H9 (cell line): ENCODE measurements around the gene NT5DC3. TPM values are rescaled to one million over a fixed set of nuclear protein-coding genes. Genes with fewer than 3 reads are reported as not detected.

ENCODE experiments used
- DNase-seq: peaks from one replicate; pipeline ENCODE4 v3.0.0-alpha.2; 2017
- H2AFZ ChIP-seq: one replicate; pipeline ENCODE4 v1.6.1; 2013; ENCODE audit warnings: mild to moderate bottlenecking, low read length, control low read depth, moderate library complexity
- H2AK5ac ChIP-seq: 2 replicates; pipeline ENCODE4 v1.6.1; 2013; ENCODE audit warnings: low read length, control low read depth, mixed read lengths; ENCODE audit not compliant: insufficient read length
- H2BK120ac ChIP-seq: one replicate; pipeline ENCODE4 v1.6.1; 2013; ENCODE audit warnings: low read depth, mild to moderate bottlenecking, low read length, control low read depth, inconsistent platforms; ENCODE audit not compliant: poor library complexity, severe bottlenecking
- H2BK12ac ChIP-seq: 2 replicates; pipeline ENCODE4 v1.6.1; 2013; ENCODE audit warnings: low read length, control low read depth, mixed read lengths, low read depth; ENCODE audit not compliant: insufficient read length
- H2BK15ac ChIP-seq: 2 replicates; pipeline ENCODE4 v1.6.1; 2013; ENCODE audit warnings: low read depth, low read length, control low read depth
- H2BK20ac ChIP-seq: one replicate; pipeline ENCODE4 v1.6.1; 2013; ENCODE audit warnings: low read depth, mild to moderate bottlenecking, low read length, control low read depth, inconsistent platforms; ENCODE audit not compliant: poor library complexity, severe bottlenecking
- H2BK5ac ChIP-seq: 2 replicates; pipeline ENCODE4 v1.6.1; 2013; ENCODE audit warnings: low read length, control low read depth, mixed read lengths; ENCODE audit not compliant: insufficient read length
- H3K14ac ChIP-seq: 2 replicates; pipeline ENCODE4 v1.6.1; 2013; ENCODE audit warnings: low read length, control low read depth; ENCODE audit not compliant: insufficient read depth
- H3K18ac ChIP-seq: 2 replicates; pipeline ENCODE4 v1.6.1; 2013; ENCODE audit warnings: low read depth, mild to moderate bottlenecking, mixed read lengths, low read length, control low read depth; ENCODE audit not compliant: insufficient read length
- H3K23ac ChIP-seq: 2 replicates; pipeline ENCODE4 v1.6.1; 2013; ENCODE audit warnings: low read length, control low read depth, mixed read lengths, low read depth; ENCODE audit not compliant: insufficient read length
- H3K23me2 ChIP-seq: 2 replicates; pipeline ENCODE4 v1.6.1; 2013; ENCODE audit warnings: low read depth, mild to moderate bottlenecking, mixed read lengths, low read length, control low read depth; ENCODE audit not compliant: insufficient read length, poor library complexity, severe bottlenecking
- H3K27ac ChIP-seq: 2 replicates; pipeline ENCODE4 v1.5.1; 2013; ENCODE audit warnings: low read length, control low read depth, mixed read lengths, low read depth; ENCODE audit not compliant: insufficient read length
- H3K27me3 ChIP-seq: 2 replicates; pipeline ENCODE4 v1.6.1; 2013; ENCODE audit warnings: low read length, control low read depth, inconsistent platforms; ENCODE audit not compliant: insufficient read depth
- H3K4ac ChIP-seq: 2 replicates; pipeline ENCODE4 v1.6.1; 2013; ENCODE audit warnings: low read depth, mild to moderate bottlenecking, control low read depth, inconsistent platforms, low read length, moderate library complexity
- H3K4me1 ChIP-seq: 2 replicates; pipeline ENCODE4 v1.6.1; 2013; ENCODE audit warnings: low read length, control low read depth, inconsistent platforms; ENCODE audit not compliant: insufficient read depth
- H3K4me2 ChIP-seq: 2 replicates; pipeline ENCODE4 v1.6.1; 2013; ENCODE audit warnings: low read length, control low read depth, mixed read lengths; ENCODE audit not compliant: insufficient read length, insufficient read depth
- H3K56ac ChIP-seq: 2 replicates; pipeline ENCODE4 v1.6.1; 2013; ENCODE audit warnings: low read depth, mild to moderate bottlenecking, mixed read lengths, low read length, control low read depth; ENCODE audit not compliant: insufficient read length
- H3K79me1 ChIP-seq: 2 replicates; pipeline ENCODE4 v1.6.1; 2013; ENCODE audit warnings: low read depth, mild to moderate bottlenecking, moderate library complexity, low read length, control low read depth, inconsistent platforms; ENCODE audit not compliant: insufficient read depth, poor library complexity, severe bottlenecking
- H3K79me2 ChIP-seq: 2 replicates; pipeline ENCODE4 v1.6.1; 2013; ENCODE audit warnings: low read length, control low read depth, inconsistent platforms; ENCODE audit not compliant: insufficient read depth
- H3K9ac ChIP-seq: 2 replicates; pipeline ENCODE4 v1.6.1; 2013; ENCODE audit warnings: low read length, control low read depth, mixed read lengths; ENCODE audit not compliant: insufficient read length; ENCODE audit errors: extremely low read depth
- H3K9me3 ChIP-seq: one replicate; pipeline ENCODE4 v1.6.1; 2013; ENCODE audit warnings: low read depth, low read length, inconsistent platforms; ENCODE audit not compliant: control insufficient read depth
- H3T11ph ChIP-seq: one replicate; pipeline ENCODE4 v1.6.1; 2013; ENCODE audit warnings: mild to moderate bottlenecking, low read length, control low read depth, inconsistent platforms
- H4K20me1 ChIP-seq: one replicate; pipeline ENCODE4 v1.6.1; 2013; ENCODE audit not compliant: control insufficient read depth, insufficient read length, insufficient read depth
- H4K5ac ChIP-seq: 2 replicates; pipeline ENCODE4 v1.6.1; 2013; ENCODE audit warnings: low read depth, mild to moderate bottlenecking, mixed read lengths, low read length, control low read depth; ENCODE audit not compliant: insufficient read length
- H4K8ac ChIP-seq: replicated peaks from 2 replicates; pipeline ENCODE4 v1.6.1; 2013; ENCODE audit warnings: low read length, control low read depth, mixed read lengths, low read depth; ENCODE audit not compliant: insufficient read length
- H4K91ac ChIP-seq: 2 replicates; pipeline ENCODE4 v1.6.1; 2013; ENCODE audit warnings: low read depth, mild to moderate bottlenecking, moderate library complexity, mixed read lengths, low read length, control low read depth; ENCODE audit not compliant: insufficient read length
- H3K27ac Mint-ChIP-seq, 3 experiments: 2 replicates in 2 of 3; 3 replicates in 1 of 3; pipeline ENCODE4 v1.8.0; 2020 to 2021; ENCODE audit warnings: mixed read lengths in 3 of 3, mild to moderate bottlenecking in 1 of 3, moderate library complexity in 1 of 3
- H3K27me3 Mint-ChIP-seq: 2 replicates; pipeline ENCODE4 v1.8.0; 2021; ENCODE audit warnings: low read depth, mild to moderate bottlenecking, moderate library complexity, mixed read lengths
- H3K36me3 Mint-ChIP-seq, 3 experiments: 2 replicates in 2 of 3; 3 replicates in 1 of 3; pipeline ENCODE4 v1.8.0; 2020 to 2021; ENCODE audit warnings: low read depth in 3 of 3, mixed read lengths in 3 of 3; ENCODE audit not compliant: insufficient read depth in 1 of 3
- H3K4me1 Mint-ChIP-seq, 2 experiments: 2 replicates each; pipeline ENCODE4 v1.8.0; 2020; ENCODE audit warnings: mixed read lengths in 2 of 2
- H3K4me3 Mint-ChIP-seq, 2 experiments: 2 replicates in 1 of 2; 3 replicates in 1 of 2; pipeline ENCODE4 v1.8.0; 2020 to 2021; ENCODE audit warnings: mild to moderate bottlenecking in 2 of 2, mixed read lengths in 2 of 2, moderate library complexity in 1 of 2
- H3K9me3 Mint-ChIP-seq, 2 experiments: 2 replicates in 1 of 2; 3 replicates in 1 of 2; pipeline ENCODE4 v1.8.0; 2020; ENCODE audit warnings: mild to moderate bottlenecking in 2 of 2, mixed read lengths in 2 of 2, moderate library complexity in 1 of 2
- WGBS: extraction: QIAGEN DNeasy Blood & Tissue Kit; methylation state at CpG from one replicate; pipeline ENCODE4 v1.1.7; 2013; ENCODE audit warnings: missing lambda C conversion rate, low lambda C conversion rate, mixed read lengths; ENCODE audit not compliant: insufficient read length; ENCODE audit errors: extremely low coverage; 5-methylcytosine and 5-hydroxymethylcytosine counted together
- total RNA-seq: library from RNA; stranded (reverse); gene quantifications from 2 replicates; pipeline ENCODE4 v1.2.1, GENCODE V29; 2021
- TF ChIP-seq, protein P1 (sequence below): fragments of 200-600 bp; sonication (generic); conservative IDR thresholded peaks from 3 replicates; pipeline ENCODE4 v1.8.0; 2021; ENCODE audit warnings: antibody characterized with exemption, mild to moderate bottlenecking

NT5DC3 gene
- total RNA-seq, 1 experiment from 2014 or later: 13.6 TPM

DNA sequence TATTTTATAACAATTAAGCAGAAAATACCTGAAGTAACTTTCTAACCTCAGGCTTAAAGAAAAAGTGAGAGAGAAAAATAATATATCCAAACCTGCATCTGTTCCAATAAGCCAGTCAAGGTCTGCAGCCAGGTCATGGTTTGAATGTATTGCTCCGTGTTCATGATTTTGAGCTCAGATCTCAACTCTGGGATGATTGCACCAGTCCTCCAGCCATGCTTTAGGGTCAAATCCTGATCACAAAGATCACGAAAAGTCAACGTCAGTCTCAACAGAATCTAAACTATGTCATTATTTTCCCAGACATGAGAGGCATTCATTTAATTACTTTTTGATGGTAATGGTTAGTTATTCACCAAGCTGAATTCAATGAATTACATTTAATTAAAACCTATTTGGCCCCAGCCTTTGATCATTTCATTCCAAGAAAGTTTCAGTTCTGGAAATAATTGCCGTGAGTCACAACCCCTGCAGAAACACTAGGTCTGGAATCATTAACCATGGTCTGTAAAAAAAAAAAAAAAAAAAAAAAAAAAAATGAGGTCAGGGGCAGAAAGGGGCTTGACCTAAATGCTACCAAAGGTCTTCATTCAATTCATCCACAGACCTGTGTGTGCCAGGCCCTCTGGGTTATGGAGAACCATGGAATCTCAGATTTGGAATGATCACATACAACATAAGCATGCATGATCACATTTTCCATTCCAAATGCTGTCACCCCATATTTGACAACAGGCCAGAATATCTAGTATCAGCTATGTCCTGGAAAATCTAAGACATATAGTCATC lies 55.6 kb downstream of the NT5DC3 start:
- H4K91ac ChIP-seq: no peak overlapping the region
- no peak overlapping the region for H3K56ac ChIP-seq
- no peak overlapping the region for H3K14ac ChIP-seq
- no peaks in the 10 kb centered on the region for H3K79me1 ChIP-seq
- H2BK12ac ChIP-seq: no peak overlapping the region
- no peak overlapping the region for H2BK5ac ChIP-seq
- H3K23me2 ChIP-seq: no peaks in the 10 kb centered on the region
- no peak for DNase-seq
- H3K27me3 Mint-ChIP-seq: no peaks in the 10 kb centered on the region
- no peaks in the 10 kb centered on the region for H3K4me1 Mint-ChIP-seq
- no peak overlapping the region for H3K4me3 Mint-ChIP-seq
- no peak overlapping the region for H3T11ph ChIP-seq
- H2BK15ac ChIP-seq: no peak overlapping the region
- no peaks in the 10 kb centered on the region for H3K9me3 Mint-ChIP-seq
- H2AFZ ChIP-seq: no peak overlapping the region
- H3K27me3 ChIP-seq: no peaks in the 10 kb centered on the region
- H3K18ac ChIP-seq: no peak overlapping the region
- H2BK20ac ChIP-seq: no peak overlapping the region
- H3K4me2 ChIP-seq: no peak overlapping the region
- no peak overlapping the region for H3K27ac Mint-ChIP-seq
- no peak overlapping the region for H3K4ac ChIP-seq
- no peak overlapping the region for H2AK5ac ChIP-seq
- H3K9ac ChIP-seq: no peak overlapping the region
- no peak overlapping the region for H2BK120ac ChIP-seq
- TF ChIP-seq, protein P1, sequence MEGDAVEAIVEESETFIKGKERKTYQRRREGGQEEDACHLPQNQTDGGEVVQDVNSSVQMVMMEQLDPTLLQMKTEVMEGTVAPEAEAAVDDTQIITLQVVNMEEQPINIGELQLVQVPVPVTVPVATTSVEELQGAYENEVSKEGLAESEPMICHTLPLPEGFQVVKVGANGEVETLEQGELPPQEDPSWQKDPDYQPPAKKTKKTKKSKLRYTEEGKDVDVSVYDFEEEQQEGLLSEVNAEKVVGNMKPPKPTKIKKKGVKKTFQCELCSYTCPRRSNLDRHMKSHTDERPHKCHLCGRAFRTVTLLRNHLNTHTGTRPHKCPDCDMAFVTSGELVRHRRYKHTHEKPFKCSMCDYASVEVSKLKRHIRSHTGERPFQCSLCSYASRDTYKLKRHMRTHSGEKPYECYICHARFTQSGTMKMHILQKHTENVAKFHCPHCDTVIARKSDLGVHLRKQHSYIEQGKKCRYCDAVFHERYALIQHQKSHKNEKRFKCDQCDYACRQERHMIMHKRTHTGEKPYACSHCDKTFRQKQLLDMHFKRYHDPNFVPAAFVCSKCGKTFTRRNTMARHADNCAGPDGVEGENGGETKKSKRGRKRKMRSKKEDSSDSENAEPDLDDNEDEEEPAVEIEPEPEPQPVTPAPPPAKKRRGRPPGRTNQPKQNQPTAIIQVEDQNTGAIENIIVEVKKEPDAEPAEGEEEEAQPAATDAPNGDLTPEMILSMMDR: no peak
- H4K5ac ChIP-seq: no peak overlapping the region
- no peaks in the 10 kb centered on the region for H4K20me1 ChIP-seq
- H3K36me3 Mint-ChIP-seq: peaks cover 11 to 38% (median 34%) of the 10 kb centered on the region in 3 experiments
- H3K23ac ChIP-seq: no peak overlapping the region
- no peak overlapping the region for H4K8ac ChIP-seq
- no peaks in the 10 kb centered on the region for H3K79me2 ChIP-seq
- H3K27ac ChIP-seq: no peak overlapping the region
- H3K4me1 ChIP-seq: no peaks in the 10 kb centered on the region
- no peaks in the 10 kb centered on the region for H3K9me3 ChIP-seq
- WGBS: no CpG with 5 or more reads among the region's 4 CpGs
